Dermis blood vessel endothelial cell (primary cell): ENCODE results near the gene JAK2. TPM values are rescaled to one million over a fixed set of nuclear protein-coding genes. Genes with fewer than 3 reads are reported as not detected.
"Not testable (repeated sequence)": the region's sequence is repeated elsewhere in the genome, so short reads cannot be mapped to it uniquely, and the experiment has no call there.

Experiments
- DNase-seq: peaks from one replicate; pipeline ENCODE4 v3.0.0; 2010
- total RNA-seq: library from RNA; depleted of rRNA; stranded (reverse); fragments of >200 nt; gene quantifications from 2 replicates; pipeline ENCODE4 v1.2.3, GENCODE V29; 2014

Gene JAK2
- total RNA-seq, result 8.2 TPM in 2 replicates

- peak; percentile 94 for DNase-seq
These were observed at the start of gene JAK2 for GRCh38 chr9:4984621-4985385. TSS of gene JAK2 (plus strand) at chr9:4985272. CDS start at chr9:5021988, 36,716 bp downstream.

GRCh38 chr9:4936277-4936676 is 48.8 kb upstream of the JAK2 start:
- no peak for DNase-seq

GRCh38 chr9:4936823-4937222 is 48.2 kb upstream of the JAK2 start:
- no peak for DNase-seq

- DNase-seq, result no peak
These were observed 47.6 kb upstream of the JAK2 start for GRCh38 chr9:4937446-4937845.

- DNase-seq, result no peak
These were observed 46.6 kb upstream of the JAK2 start for GRCh38 chr9:4938496-4938895.

GRCh38 chr9:4939118-4939561 is 45.9 kb upstream of the JAK2 start:
- DNase-seq, result no peak

GRCh38 chr9:4942042-4942691 is 42.9 kb upstream of the JAK2 start:
- not testable (repeated sequence) for DNase-seq

- no peak for DNase-seq
These were observed 41.7 kb upstream of the JAK2 start for GRCh38 chr9:4943346-4943745.

- DNase-seq, result not testable (repeated sequence)
These were observed 40.5 kb upstream of the JAK2 start for GRCh38 chr9:4944431-4945211.

GRCh38 chr9:4946937-4947336 is 38.1 kb upstream of the JAK2 start:
- DNase-seq, result no peak

GRCh38 chr9:4955836-4956235 is 29.2 kb upstream of the JAK2 start:
- no peak for DNase-seq

GRCh38 chr9:4959031-4959430 is 26.0 kb upstream of the JAK2 start:
- no peak for DNase-seq

- no peak for DNase-seq
These were observed 23.0 kb upstream of the JAK2 start for GRCh38 chr9:4962085-4962484.

GRCh38 chr9:4964540-4964939 is 20.5 kb upstream of the JAK2 start:
- DNase-seq, result no peak

- no peak for DNase-seq
These were observed 19.8 kb upstream of the JAK2 start for GRCh38 chr9:4965174-4965821.

GRCh38 chr9:4967523-4967922 is 17.5 kb upstream of the JAK2 start:
- no peak for DNase-seq

GRCh38 chr9:4969130-4969529 is 15.9 kb upstream of the JAK2 start:
- DNase-seq, result no peak

- DNase-seq, result no peak
These were observed 14.0 kb upstream of the JAK2 start for GRCh38 chr9:4970970-4971641.

- DNase-seq, result no peak
These were observed 11.8 kb upstream of the JAK2 start for GRCh38 chr9:4973246-4973645.

- DNase-seq, result no peak
These were observed 11.2 kb upstream of the JAK2 start for GRCh38 chr9:4973902-4974301.

- DNase-seq, result no peak
These were observed 5.8 kb upstream of the JAK2 start for GRCh38 chr9:4979239-4979638.

GRCh38 chr9:4980086-4980727 is 4.9 kb upstream of the JAK2 start:
- no peak for DNase-seq
